Hypothalamus (tissue), 51 donors: ENCODE measurements around the gene RBL2.
"Not testable (repeated sequence)": the region's sequence is repeated elsewhere in the genome, so short reads cannot be mapped to it uniquely, and the experiment has no call there.

Experiments used
- DNase-seq, 51 donors: peaks; one replicate each; lab custom pipeline; 2025; lab: John Stamatoyannopoulos, UW

The RBL2 gene

GRCh38 chr16:53529513-53529912 is 95.2 kb downstream of the RBL2 start:
- no peak for DNase-seq

- no peak for DNase-seq
Measured at GRCh38 chr16:53530046-53530445, 95.8 kb downstream of the RBL2 start.

- no peak for DNase-seq
Measured at GRCh38 chr16:53530741-53531140, 96.5 kb downstream of the RBL2 start.

- no peak for DNase-seq
Measured at GRCh38 chr16:53534206-53534605, 99.9 kb downstream of the RBL2 start.

GRCh38 chr16:53537626-53538025 is 103.4 kb downstream of the RBL2 start:
- no peak for DNase-seq

- not testable (repeated sequence) for DNase-seq
Measured at GRCh38 chr16:53539346-53539745, 105.1 kb downstream of the RBL2 start.

DNA sequence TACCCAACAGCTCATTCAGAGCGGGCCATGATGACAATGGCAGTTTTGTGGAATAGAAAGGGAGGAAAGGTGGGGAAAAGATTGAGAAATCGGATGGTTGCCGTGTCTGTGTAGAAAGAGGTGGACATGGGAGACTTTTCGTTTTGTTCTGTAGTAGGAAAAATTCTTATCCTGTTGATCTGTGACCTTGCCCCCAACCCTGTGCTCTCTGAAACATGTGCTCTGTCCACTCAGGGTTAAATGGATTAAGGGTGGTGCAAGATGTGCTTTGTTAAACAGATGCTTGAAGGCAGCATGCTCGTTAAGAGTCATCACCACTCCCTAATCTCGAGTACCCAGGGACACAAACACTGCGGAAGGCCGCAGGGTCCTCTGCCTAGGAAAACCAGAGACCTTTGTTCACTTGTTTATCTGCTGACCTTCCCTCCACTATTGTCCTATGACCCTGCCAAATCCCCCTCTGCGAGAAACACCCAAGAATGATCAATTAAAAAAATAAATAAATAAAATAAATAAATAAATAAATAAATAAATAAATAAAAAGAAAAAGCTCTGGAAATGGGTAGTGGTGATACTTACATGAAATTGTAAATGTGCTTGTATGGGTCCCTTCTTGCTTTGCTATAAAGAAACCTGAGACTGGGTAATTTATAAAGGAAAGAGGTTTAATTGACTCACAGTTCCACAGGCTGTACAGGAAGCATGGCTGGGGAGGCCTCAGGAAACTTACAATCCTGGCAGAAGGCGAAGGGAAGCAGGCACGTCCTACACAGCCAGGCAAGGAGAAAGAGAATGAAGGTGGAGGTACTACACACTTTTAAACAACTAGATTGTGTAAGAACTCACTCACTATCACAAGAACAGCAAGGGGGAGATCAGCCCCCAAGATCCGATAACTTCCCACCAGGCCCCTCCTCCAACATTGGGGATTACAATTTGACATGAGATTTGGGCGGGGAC is 105.8 kb downstream of the RBL2 start:
- not testable (repeated sequence) for DNase-seq
